CD1c-positive myeloid dendritic cell (primary cell): Measurements from ENCODE around the gene SCN1B.
A peak's percentile ranks its signal among the peaks of the same experiment; 100 is the strongest.
"Not testable (repeated sequence)": the region's sequence is repeated elsewhere in the genome, so short reads cannot be mapped to it uniquely, and the experiment has no call there.

ENCODE experiments used
- DNase-seq: peaks from one replicate; pipeline ENCODE4 v3.0.0-alpha.2; 2016; ENCODE audit errors: extremely low spot score

The SCN1B gene

GRCh38 chr19:35000647-35001501 is 29.4 kb upstream of the SCN1B start:
- DNase-seq: peak; percentile 17

GRCh38 chr19:35002037-35002535 is 28.2 kb upstream of the SCN1B start:
- no peak for DNase-seq

- no peak for DNase-seq
These were observed 25.6 kb upstream of the SCN1B start for GRCh38 chr19:35004517-35005255.

GRCh38 chr19:35005256-35005977 is 24.9 kb upstream of the SCN1B start:
- no peak for DNase-seq

- not testable (repeated sequence) for DNase-seq
These were observed 24.3 kb upstream of the SCN1B start for GRCh38 chr19:35006007-35006341.

GRCh38 chr19:35006342-35006998 is 23.8 kb upstream of the SCN1B start:
- no peak for DNase-seq

GRCh38 chr19:35006999-35007365 is 23.3 kb upstream of the SCN1B start:
- DNase-seq: no peak

GRCh38 chr19:35007427-35007826 is 22.8 kb upstream of the SCN1B start:
- DNase-seq: not testable (repeated sequence)

- no peak for DNase-seq
These were observed 21.4 kb upstream of the SCN1B start for GRCh38 chr19:35008891-35009341.

GRCh38 chr19:35009424-35010415 is 20.6 kb upstream of the SCN1B start:
- DNase-seq: no peak

GRCh38 chr19:35011091-35011689 is 19.1 kb upstream of the SCN1B start:
- DNase-seq: no peak

- DNase-seq: no peak
These were observed 18.3 kb upstream of the SCN1B start for GRCh38 chr19:35011737-35012682.

- DNase-seq: peak; percentile 77
These were observed 17.0 kb upstream of the SCN1B start for GRCh38 chr19:35013041-35013819.

GRCh38 chr19:35013820-35014754 is 16.2 kb upstream of the SCN1B start:
- DNase-seq: peak; percentile 62

GRCh38 chr19:35014774-35015173 is 15.5 kb upstream of the SCN1B start:
- not testable (repeated sequence) for DNase-seq

GRCh38 chr19:35015270-35015953 is 14.9 kb upstream of the SCN1B start:
- DNase-seq: no peak
